HG03575 (cell line): ENCODE data around the gene GP9.

Experiments
- ATAC-seq: cut with Tn5 transposase; IDR thresholded peaks from one replicate; pipeline ENCODE4 v1.9.1; 2021; ENCODE audit not compliant: unreplicated experiment, insufficient number of reproducible peaks, low FRiP score; ENCODE audit errors: extremely low read depth

Gene GP9

GRCh38 chr3:129060276-129061022 lies at the start of gene GP9:
GP9 (plus strand) TSS chr3:129060779; CDS start chr3:129061740, 961 bp downstream.
- ATAC-seq: no peak

GRCh38 chr3:129013491-129013891 lies 47.1 kb upstream of the GP9 start:
- ATAC-seq: no peak

GRCh38 chr3:129014148-129014547 lies 46.4 kb upstream of the GP9 start:
- ATAC-seq: no peak

GRCh38 chr3:129014793-129015345 lies 45.7 kb upstream of the GP9 start:
- ATAC-seq: no peak

GRCh38 chr3:129015388-129016105 lies 45.0 kb upstream of the GP9 start:
- ATAC-seq: no peak

- no peak for ATAC-seq
These were observed 44.2 kb upstream of the GP9 start for GRCh38 chr3:129016356-129016719.

- no peak for ATAC-seq
These were observed 43.7 kb upstream of the GP9 start for GRCh38 chr3:129016720-129017483.

GRCh38 chr3:129017484-129017899 lies 43.1 kb upstream of the GP9 start:
- no peak for ATAC-seq

GRCh38 chr3:129018271-129018670 lies 42.3 kb upstream of the GP9 start:
- no peak for ATAC-seq

GRCh38 chr3:129018751-129019150 lies 41.8 kb upstream of the GP9 start:
- ATAC-seq: no peak

GRCh38 chr3:129019266-129019665 lies 41.3 kb upstream of the GP9 start:
- no peak for ATAC-seq

- no peak for ATAC-seq
These were observed 39.9 kb upstream of the GP9 start for GRCh38 chr3:129020691-129021090.

- ATAC-seq: no peak
These were observed 39.4 kb upstream of the GP9 start for GRCh38 chr3:129021140-129021551.

GRCh38 chr3:129022114-129023007 lies 38.2 kb upstream of the GP9 start:
- ATAC-seq: no peak

- no peak for ATAC-seq
These were observed 37.6 kb upstream of the GP9 start for GRCh38 chr3:129023008-129023358.

GRCh38 chr3:129023909-129024308 lies 36.7 kb upstream of the GP9 start:
- no peak for ATAC-seq

- ATAC-seq: no peak
These were observed 35.5 kb upstream of the GP9 start for GRCh38 chr3:129025108-129025507.

- no peak for ATAC-seq
These were observed 34.7 kb upstream of the GP9 start for GRCh38 chr3:129025691-129026435.
